Endothelial cell of hepatic sinusoid (primary cell): ENCODE data around the gene KIF25.

Experiments used
- in situ Hi-C: cut with HindIII; loops from 2 replicates; pipeline ENCODE4 v1.10.0; 2017; ENCODE audit warnings: low sequenced_read_pairs

Gene KIF25

DNA sequence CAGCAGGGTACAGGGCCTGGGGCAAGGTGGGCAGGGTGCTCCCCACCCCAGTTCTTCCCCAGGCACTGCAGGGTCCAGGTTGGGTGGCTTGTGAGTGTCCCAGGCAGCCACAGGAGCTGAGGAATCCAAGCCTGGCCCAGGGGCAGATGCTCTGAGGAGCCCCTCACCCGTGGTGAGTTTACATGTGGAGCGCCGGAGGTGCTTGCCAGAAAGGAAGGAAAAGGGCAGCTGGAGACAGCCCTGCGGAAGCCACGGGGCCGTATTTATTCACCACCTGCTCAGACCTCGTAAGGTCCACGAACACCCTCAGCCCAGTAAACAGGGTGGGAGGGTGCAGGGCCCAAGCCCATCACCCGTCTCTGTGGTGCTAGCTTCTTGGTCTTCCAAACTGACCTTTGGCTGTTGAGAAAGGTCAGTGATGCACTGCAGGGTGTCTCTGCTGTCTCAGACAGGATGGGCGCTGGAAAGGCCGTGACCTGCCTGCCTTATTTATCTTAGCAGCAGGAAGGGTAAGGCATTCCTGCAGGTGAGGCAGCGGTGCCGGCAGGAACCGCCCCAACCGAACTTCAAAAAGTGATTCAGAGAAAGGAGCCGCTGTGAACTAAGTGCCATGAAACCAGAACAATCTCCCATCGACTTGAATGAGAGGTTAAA is 85.5 kb downstream of the KIF25 start:
- in situ Hi-C loops, result no loop called here

DNA sequence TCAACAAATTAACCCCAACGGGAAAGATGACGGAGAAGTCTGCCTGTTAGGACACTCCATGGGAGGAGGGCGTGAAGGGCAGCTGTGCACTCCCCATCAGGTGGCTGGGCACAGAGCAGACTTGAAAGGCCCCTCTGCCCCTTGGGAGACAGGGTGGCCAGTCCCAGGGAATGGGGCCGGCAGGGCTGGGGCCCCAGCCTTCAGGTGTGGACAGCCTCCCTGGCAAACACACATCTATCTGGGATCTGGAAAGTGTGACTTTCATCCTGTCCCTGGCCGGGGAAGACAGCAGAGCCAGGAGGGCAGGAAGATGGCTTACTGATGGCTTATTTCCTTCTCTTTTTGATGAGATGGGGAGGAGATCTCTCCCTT is 86.0 kb downstream of the KIF25 start:
- in situ Hi-C loops, result no loop called here

DNA sequence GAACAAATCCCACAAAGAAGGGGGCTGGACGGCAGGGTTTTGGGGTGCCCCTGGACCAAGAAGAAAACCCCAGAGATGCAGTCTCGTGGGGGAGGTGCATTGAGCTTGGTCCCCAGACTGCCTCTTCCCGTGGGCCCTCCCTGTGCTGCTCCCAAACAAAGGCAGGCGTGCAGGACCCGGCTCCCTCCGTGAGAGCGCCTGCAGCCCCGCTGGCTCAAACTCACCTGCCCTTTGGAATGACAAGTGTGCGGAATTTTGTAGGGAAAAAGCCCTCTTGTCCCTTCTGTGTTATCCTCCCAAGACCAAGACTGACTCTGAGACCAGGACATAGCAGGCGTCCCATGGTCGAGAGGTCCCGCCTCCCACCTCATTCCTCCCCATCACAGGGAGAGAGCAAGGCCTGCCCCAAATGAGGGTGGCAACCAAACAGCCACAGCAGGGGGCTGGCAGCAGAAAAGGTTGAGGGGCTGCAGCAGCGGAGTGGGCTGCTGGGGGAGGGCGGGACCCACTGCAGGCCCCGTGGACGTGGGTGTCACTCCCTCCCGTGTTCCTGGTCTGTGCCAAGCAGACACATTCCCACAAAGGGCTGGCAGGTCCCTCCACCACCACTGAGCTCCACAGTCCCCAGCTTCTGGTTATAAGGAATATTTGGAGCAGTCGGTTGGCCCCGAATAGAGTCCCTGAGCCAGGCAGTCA is 87.1 kb downstream of the KIF25 start:
- in situ Hi-C loops, result no loop called here

DNA sequence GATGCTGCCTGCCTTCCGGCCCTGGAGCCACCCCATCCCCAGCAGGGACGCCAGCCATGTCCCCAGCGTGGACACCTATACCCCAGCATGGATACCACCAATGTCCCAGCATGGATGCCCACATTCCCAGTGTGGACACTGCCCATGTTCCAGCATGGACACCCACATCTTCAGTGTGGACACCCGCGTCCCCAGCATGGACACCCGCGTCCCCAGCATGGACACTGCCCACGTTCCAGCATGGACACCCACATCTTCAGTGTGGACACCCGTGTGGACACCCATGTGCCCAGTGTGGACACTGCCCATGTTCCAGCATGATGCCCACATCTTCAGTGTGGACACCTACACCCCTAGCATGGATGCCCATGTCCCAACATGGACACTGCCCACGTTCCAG is 88.6 kb downstream of the KIF25 start:
- in situ Hi-C loops, result no loop called here

DNA sequence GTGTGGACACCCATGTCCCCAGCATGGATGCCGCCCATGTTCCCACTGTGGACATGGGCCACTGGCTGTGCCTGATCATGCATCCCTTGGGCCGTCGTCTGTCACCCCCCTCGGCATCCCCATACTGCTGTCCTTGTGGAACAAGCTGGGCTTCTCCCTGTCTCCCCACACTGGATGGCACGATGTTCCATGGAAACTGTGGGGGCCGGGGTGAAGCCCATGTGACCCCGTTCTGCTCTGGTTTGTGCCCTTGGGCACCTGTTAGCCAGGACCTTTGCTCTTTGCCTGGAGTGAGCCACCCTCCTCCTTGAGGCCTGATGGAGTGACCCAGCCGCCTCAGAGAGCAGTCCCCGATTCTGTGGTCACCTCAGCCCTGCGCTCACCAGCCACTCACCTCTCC is 89.1 kb downstream of the KIF25 start:
- in situ Hi-C loops, result no loop called here

DNA sequence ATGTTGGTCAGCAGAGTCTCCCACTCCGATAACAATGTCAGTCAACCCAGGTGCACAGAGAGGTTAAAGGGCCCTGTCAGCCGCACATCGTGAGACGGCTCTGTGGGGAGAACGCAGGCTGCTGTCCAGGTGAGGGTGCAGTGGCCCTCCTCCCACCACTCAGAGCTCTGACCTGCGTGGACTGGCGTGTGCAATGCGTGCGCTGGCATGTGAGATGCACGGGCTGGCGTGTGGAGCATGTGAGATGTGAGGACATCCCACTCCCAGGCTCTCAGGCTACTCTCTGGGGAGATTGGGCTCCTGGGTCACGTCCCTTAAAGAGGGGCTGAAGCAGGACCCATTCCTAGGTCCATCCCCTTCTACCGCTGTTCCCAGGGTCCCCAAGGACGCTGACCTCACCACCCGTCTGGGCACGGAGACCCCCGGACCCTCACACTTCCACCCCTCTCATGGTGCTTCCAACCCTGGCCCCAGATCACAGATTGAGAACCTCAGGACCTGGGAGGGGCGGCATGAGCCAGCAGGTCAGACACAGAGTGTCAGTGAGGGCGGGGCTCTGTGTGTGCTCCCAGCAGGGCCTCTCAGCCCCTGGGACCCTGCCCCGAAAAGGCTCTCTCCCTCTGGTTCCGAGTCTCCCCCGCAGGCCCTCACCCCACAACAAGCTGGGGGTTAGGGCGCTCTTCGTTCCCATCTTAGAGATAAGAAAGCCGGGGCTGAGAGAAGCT is 90.1 kb downstream of the KIF25 start:
- in situ Hi-C loops, result no loop called here

DNA sequence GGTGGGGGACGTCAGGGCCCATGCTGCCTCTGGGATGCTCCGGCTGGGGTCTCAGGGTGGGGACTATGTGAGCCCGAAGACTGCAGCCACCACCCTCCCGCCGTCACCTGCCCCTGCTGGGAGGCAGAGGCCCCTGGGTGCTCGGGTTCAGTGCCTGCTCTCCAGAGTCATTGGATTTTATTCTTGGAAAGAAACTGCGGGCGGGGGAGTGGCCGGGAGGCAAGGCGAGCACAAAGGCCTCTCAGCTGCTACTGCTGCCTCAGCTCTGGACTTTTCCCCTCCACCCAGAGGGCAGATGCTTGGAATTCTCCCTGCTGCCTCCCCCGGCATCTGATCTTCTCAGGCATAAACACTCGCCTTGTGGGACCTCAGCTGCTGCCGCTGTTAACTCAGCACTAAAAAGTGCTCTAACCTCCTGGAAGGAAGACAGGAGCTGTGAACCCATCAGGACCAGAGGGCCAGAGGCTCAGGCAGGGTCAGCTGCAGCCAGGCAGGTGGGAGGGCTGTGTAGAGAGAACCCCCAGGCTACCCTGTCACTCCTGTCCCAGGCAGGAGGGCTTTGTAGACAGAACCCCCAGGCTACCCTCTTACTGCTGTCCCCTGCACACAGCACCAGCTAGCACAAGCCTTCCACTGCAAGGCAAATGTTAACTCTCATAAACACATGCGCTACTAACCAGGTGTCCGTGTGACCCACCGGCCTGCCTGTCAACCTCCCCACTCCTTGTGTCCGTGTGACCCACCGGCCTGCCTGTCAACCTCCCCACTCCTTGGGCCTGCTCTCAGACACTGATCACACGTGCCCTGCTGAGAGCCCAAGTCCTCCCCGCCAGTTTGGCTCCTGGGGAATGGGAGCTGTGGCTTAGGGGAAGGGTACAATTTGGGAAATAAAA is 90.9 kb downstream of the KIF25 start:
- in situ Hi-C loops, result no loop called here

DNA sequence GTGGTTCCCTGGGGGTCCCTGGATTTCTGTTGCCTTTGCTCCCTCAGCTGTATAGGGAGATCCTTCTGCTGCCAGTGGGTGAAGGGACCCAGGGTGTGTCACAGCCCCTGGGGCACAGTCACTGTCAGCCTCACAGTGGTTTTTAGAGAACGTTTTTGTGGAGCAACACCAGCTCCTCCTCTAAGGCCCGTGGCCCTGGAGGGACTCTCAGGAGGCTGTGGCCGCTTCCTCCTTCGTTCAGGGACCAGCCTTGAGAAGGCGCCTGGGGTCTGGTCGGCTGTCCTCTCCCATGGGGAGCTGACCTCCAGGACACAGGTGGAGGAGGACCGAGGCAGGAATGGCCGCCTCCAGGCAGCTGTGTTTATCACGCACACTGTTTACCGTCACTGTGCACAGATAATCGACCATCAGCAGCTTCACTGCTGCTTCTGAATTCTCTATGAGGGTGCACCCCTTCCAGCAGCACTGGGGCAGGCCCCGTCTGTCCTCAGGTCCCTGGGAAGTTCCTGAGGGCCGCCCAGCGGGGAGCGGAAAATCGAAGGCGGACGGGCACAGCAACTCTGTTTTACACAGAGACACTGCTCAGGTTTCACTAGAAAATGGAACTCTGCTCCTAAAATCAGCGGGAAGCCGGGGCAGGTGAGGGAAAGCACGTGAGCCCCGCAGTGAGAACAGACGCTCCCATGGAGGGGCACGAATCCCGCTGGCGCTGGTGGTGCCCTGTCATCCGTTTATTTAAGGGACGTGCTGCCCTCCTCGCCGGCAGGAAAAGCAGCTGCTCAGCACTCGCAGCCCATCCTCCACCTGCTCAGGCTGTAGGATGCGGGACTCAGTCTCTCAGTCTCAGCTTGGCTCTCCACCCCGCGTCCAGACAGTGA is 92.0 kb downstream of the KIF25 start:
- in situ Hi-C loops, result no loop called here

DNA sequence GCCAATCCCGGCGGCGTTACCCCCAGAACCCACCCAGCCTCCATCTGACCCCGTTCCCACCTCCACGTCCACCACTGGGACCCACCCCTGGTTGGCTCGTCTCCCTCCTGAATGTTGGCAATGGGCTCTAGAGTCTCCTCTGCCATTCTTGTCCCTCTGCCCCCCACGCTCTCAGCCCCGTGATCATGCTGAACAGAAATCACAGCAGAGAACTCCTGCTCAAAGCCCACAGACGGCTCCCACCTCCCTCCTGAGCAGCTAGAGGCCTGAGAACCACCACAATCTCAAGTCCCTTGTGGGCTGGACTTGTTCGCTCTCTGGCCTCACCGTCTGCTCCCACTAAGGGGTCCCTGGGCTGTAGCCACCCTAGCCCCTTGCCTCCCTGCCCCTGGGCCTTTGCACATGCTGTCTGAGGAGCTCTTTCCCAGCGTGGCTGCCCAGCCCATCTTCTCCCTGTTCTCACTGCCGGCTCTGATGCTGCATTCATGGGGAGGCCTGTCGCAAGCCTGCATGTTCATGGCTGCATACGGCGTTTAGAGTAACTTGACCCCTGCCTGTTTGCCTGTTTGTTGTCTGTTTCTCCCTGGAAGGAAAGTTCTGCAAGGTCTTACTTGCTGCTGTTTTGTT is 92.7 kb downstream of the KIF25 start:
- in situ Hi-C loops, result no loop called here

DNA sequence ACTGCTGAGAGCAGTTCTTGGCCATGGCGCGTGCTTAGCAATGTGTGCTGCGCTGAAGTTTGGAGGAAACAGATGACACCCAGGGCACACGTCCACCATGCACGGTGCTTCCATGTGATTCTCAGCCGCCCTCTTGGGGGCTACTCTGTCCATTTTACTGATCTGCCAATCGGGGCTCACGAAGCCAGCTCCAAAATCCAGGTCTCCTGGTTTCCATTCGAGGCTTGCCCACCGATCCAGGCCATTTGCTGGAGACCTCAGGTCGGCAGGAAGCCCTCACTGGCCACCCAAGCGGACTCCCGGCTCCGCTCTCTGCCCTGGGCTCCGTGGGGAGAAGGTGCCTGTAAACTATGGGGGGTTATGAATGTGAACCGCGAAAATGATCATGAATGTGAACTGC is 93.2 kb downstream of the KIF25 start:
- in situ Hi-C loops, result no loop called here

DNA sequence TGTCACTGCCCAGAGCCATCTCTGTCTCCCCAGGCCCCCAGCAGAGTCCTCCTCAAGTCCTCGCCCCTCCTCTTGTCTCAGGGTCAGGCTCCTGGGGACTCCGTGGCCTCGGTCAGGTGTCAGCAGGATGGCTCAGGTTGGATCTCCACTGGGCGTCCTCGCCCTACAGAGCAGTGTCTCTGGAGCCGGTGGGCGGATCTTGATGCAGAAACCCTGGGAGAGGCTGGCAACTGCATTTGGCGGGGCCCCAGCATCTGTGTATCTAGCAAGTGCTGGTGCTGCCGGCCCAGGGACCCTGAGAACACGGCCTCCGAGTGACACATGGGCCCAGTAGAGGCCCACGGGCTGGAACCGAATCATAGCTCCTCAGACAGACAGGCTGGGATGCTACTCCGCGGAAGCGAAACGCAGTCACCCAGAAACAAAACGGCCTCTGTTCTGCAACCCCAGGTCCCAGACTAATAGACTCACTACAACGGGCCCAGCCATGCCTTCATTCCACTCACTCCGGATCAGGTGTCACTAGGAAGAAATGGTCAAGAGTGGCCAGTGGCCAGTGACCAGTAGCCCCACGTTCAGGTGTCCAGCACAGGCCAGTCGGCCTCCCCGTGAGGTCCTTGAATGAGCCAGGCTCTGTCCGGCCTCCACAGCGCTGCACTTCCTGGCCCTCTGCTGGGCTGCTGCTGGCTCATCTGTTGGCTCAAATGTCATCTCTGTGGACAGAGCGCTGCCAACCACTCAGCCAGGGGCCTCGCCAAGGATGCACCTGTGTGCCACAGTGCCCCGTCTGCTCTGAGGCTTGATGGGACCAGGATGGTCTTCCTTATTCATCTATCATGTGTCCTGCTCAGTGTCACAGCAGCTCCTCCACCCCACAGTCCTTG is 94.2 kb downstream of the KIF25 start:
- in situ Hi-C loops, result no loop called here

DNA sequence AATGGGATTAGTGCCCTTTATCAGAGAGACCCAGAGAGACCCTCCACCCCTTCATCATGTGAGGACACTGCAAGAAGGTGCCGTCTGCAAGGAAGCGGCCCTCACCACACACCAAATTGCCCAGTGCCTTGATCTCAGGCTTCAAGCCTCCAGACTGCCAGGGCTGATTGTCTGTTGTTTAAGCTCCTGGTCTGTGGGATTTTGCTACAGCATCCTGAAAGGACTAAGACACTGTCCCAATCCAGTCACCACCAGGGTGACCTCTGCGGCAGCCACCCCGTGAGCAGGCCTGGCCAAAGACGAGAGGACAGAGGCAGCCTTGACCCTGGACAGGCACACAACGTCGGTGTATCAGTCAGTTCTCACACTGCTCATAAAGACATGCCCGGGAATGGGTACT is 95.1 kb downstream of the KIF25 start:
- in situ Hi-C loops, result no loop called here

DNA sequence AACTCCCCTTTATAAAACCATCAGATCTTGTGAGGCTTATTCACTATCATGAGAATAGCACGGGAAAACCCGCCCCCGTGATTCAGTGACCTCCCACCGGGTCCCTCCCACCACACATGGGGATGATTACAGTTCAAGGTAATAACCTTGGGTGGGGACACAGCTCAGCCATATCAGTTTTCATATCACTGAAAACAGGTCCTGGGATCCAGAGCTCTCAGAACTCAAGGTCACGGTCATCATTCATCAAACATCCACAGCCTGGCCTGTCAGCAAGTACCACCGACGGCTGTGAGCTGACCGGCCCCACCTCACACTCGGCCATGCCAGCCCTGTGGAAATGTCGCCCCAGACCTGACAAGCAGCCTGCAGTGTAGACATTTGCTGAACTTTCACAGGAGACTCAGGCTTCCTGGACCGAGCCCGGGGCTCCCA is 95.6 kb downstream of the KIF25 start:
- in situ Hi-C loops, result no loop called here

DNA sequence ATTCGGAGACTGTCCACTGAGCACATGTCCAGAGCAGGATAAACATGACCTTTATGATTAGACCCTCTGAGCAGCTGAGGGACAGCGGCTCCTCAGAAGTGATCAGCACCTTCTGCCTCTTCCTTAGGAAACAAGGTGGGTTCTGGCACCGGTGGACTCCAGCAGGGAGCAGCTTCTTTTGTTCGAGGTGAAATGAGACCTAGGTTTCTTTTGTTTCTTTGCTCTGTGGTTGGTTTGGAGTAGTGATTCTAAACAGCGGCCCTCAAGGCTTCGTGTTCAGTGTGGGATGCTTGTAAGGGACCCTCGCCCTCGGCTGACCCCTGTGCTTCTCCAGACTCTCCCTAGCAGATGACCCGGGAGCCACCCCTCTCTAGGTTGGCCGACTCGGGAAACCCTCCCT is 96.2 kb downstream of the KIF25 start:
- in situ Hi-C loops, result no loop called here
